ENCODE measurements around the gene DOCK4. TPM values are rescaled to one million over a fixed set of nuclear protein-coding genes. Genes with fewer than 3 reads are reported as not detected.

Gene DOCK4
- total RNA-seq, 1 experiment from 2014 or later, result 4.9 TPM

DNA sequence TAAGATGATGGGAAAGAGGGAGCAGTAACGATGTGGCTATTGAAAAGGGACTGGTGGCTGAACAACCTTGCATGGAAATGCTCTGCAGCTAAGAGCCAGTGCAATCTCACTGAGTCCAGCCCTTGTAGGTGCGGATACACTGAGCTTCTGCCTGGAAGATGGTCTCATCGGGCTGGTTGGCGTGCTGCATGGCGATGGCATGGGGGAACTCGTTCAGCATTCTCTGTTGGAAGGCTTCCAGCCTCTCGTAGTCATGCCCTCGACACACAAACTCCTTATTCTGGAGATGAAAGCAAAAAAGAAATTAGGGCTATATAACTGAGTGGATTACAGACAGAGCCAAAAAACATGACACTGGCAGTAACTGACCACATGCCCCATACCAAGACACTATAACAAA lies 446.2 kb downstream of the DOCK4 start:
- Mint-ChIP-seq H3K27ac (no peak overlapping the region; a peak in 1 of 7 replicates), H3K36me3 (ENCODE audit: insufficient read depth in 1 of 3, low read depth in 3 of 3) (peaks cover 0 to 20% (median 3%) of the 10 kb centered on the region in 3 experiments; a peak in 3 of 7 replicates), H3K4me3 (no peak overlapping the region), H3K9me3 (no peaks in the 10 kb centered on the region), H3K27me3 (ENCODE audit: low read depth) (peaks cover 4% of the 10 kb centered on the region; the same call in 1 of the 2 replicates), H3K4me1 (peaks cover 13 to 17% of the 10 kb centered on the region in 2 experiments)
- H2BK15ac ChIP-seq (ENCODE audit: low read depth, low read length), result no peak overlapping the region
- H3K4me2 ChIP-seq (ENCODE audit: insufficient read depth, insufficient read length, low read length), result no peak overlapping the region
- no peak overlapping the region for H2BK5ac ChIP-seq (ENCODE audit: insufficient read length, low read length)
- WGBS (ENCODE audit: extremely low coverage, insufficient read length, low lambda C conversion rate), result no CpG with 5 or more reads among the region's 8 CpGs
- TF ChIP-seq, protein P1, sequence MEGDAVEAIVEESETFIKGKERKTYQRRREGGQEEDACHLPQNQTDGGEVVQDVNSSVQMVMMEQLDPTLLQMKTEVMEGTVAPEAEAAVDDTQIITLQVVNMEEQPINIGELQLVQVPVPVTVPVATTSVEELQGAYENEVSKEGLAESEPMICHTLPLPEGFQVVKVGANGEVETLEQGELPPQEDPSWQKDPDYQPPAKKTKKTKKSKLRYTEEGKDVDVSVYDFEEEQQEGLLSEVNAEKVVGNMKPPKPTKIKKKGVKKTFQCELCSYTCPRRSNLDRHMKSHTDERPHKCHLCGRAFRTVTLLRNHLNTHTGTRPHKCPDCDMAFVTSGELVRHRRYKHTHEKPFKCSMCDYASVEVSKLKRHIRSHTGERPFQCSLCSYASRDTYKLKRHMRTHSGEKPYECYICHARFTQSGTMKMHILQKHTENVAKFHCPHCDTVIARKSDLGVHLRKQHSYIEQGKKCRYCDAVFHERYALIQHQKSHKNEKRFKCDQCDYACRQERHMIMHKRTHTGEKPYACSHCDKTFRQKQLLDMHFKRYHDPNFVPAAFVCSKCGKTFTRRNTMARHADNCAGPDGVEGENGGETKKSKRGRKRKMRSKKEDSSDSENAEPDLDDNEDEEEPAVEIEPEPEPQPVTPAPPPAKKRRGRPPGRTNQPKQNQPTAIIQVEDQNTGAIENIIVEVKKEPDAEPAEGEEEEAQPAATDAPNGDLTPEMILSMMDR (conservative IDR thresholded peaks at IDR 0.05), result no peak
- H2BK20ac ChIP-seq (ENCODE audit: low read depth, low read length, poor library complexity, severe bottlenecking), result no peak overlapping the region
- no peaks in the 10 kb centered on the region for H3K27me3 ChIP-seq (ENCODE audit: insufficient read depth, low read length)
- no peak overlapping the region for H4K5ac ChIP-seq (ENCODE audit: insufficient read length, low read depth, low read length)
- no peaks in the 10 kb centered on the region for H3K79me1 ChIP-seq (ENCODE audit: insufficient read depth, low read depth, low read length, poor library complexity, severe bottlenecking)
- no peak overlapping the region for H3K14ac ChIP-seq (ENCODE audit: insufficient read depth, low read length)
- no peaks in the 10 kb centered on the region for H3K4me1 ChIP-seq (ENCODE audit: insufficient read depth, low read length)
- no peaks in the 10 kb centered on the region for H3K79me2 ChIP-seq (ENCODE audit: insufficient read depth, low read length)
- no peak overlapping the region for H2BK12ac ChIP-seq (ENCODE audit: insufficient read length, low read depth, low read length)
- no peaks in the 10 kb centered on the region for H3K23me2 ChIP-seq (ENCODE audit: insufficient read length, low read depth, low read length, poor library complexity, severe bottlenecking)
- no peak for DNase-seq
- H2AK5ac ChIP-seq (ENCODE audit: insufficient read length, low read length), result no peak overlapping the region
- H3K18ac ChIP-seq (ENCODE audit: insufficient read length, low read depth, low read length), result no peak overlapping the region
- no peaks in the 10 kb centered on the region for H3K9me3 ChIP-seq (ENCODE audit: control insufficient read depth, low read depth, low read length)
- H2BK120ac ChIP-seq (ENCODE audit: low read depth, low read length, poor library complexity, severe bottlenecking), result no peak overlapping the region
- no peak overlapping the region for H3K56ac ChIP-seq (ENCODE audit: insufficient read length, low read depth, low read length)
- no peak overlapping the region for H3K4ac ChIP-seq (ENCODE audit: low read depth, low read length)
- H3T11ph ChIP-seq (ENCODE audit: low read length), result no peak overlapping the region
- no peak overlapping the region for H4K8ac ChIP-seq (replicated peaks; ENCODE audit: insufficient read length, low read depth, low read length)
- no peak overlapping the region for H4K91ac ChIP-seq (ENCODE audit: insufficient read length, low read depth, low read length)
- H3K9ac ChIP-seq (ENCODE audit: extremely low read depth, insufficient read length, low read length), result no peak overlapping the region
- H3K27ac ChIP-seq (ENCODE audit: insufficient read length, low read depth, low read length), result no peak overlapping the region
- no peak overlapping the region for H2AFZ ChIP-seq (ENCODE audit: low read length)
- H3K23ac ChIP-seq (ENCODE audit: insufficient read length, low read depth, low read length), result no peak overlapping the region
- no peaks in the 10 kb centered on the region for H4K20me1 ChIP-seq (ENCODE audit: control insufficient read depth, insufficient read depth, insufficient read length)
